ENCODE measurements around the gene GLT1D1. TPM values are rescaled to one million over a fixed set of nuclear protein-coding genes. Genes with fewer than 3 reads are reported as not detected.

The GLT1D1 gene
- total and polyA plus RNA-seq, 5 donors from 2014 or later: 0.07 to 0.08 TPM; not detected in 3

DNA sequence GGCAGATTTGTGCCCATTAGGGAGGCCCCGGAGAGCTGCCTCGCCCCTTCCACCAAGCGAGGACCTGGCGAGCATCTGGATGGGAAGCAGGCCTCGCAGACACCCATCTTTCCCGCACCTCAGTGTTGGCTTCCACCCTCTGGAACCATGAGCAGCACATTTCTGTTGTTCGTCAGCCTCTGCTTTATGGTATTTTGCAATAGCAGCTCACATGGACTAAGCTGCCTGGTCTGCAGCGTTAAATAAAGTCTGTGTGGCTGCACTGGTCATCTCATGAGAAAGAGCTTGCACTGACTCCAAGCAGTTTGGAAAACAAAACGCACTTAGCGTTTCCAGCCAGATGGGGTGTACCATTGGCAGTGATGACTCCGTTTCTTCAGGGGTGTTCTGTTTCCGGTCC is 75.8 kb downstream of the GLT1D1 start:
- peaks cover 0 to 5% (median 0%) of the 10 kb centered on the region in 7 donors for H3K9me3 Mint-ChIP-seq
- Histone ChIP-seq H3K27ac (ENCODE audit: insufficient read depth, low read length, poor library complexity, severe bottlenecking) (no peak overlapping the region), H3K4me1 (ENCODE audit: control insufficient read depth, insufficient read depth, low read length, poor library complexity, severe bottlenecking) (no peaks in the 10 kb centered on the region), H3K27me3 (ENCODE audit: control insufficient read depth, insufficient read depth, low read length) (no peaks in the 10 kb centered on the region), H3K36me3 (ENCODE audit: control insufficient read depth, insufficient read depth, low read length) (no peaks in the 10 kb centered on the region), H3K9me3 (ENCODE audit: control insufficient read depth in 2 of 2, low read length in 2 of 2) (no peaks in the 10 kb centered on the region), H3K4me3 (ENCODE audit: low read depth, low read length) (no peak overlapping the region)
- no peak overlapping the region for H3K27ac Mint-ChIP-seq
- no peak for ATAC-seq (ENCODE audit: low read depth in 2 of 2)
- H3K4me3 Mint-ChIP-seq: no peak overlapping the region
- H3K36me3 Mint-ChIP-seq: no peaks in the 10 kb centered on the region
- H3K4me1 Mint-ChIP-seq: no peaks in the 10 kb centered on the region
- H3K27me3 Mint-ChIP-seq: no peaks in the 10 kb centered on the region
- no peak for DNase-seq

DNA sequence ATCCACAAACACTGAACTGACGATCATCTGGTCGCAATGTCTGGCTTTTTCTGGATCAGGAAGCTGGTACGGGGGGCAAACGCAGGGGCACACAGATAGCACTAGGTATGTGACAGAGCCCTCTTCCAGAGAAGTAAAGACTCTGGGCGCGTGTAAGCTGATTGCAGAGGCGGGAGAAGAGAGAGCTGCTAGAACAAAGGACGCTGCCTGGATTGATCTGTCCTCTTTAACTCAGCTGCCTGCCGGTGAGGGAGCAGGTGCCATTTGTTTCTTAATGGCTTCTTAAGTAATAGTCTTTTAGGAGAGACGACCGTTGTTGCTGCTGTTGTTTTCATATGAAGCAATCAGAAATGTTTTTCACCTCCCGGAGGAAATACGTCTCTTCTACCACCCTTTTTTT is 77.3 kb downstream of the GLT1D1 start:
- H3K9me3 Mint-ChIP-seq: no peaks in the 10 kb centered on the region
- no peak overlapping the region for H3K4me3 Mint-ChIP-seq
- H3K27me3 Mint-ChIP-seq: no peaks in the 10 kb centered on the region
- H3K27me3 ChIP-seq (ENCODE audit: control insufficient read depth, insufficient read depth, low read length): no peaks in the 10 kb centered on the region
- H3K4me3 ChIP-seq (ENCODE audit: low read depth, low read length): no peak overlapping the region
- no peaks in the 10 kb centered on the region for H3K36me3 Mint-ChIP-seq
- H3K4me1 ChIP-seq (ENCODE audit: control insufficient read depth, insufficient read depth, low read length, poor library complexity, severe bottlenecking): no peaks in the 10 kb centered on the region
- H3K9me3 ChIP-seq (ENCODE audit: control insufficient read depth in 2 of 2, low read length in 2 of 2): no peaks in the 10 kb centered on the region
- ATAC-seq (ENCODE audit: low read depth in 2 of 2) (no peak), DNase-seq (no peak)
- H3K36me3 ChIP-seq (ENCODE audit: control insufficient read depth, insufficient read depth, low read length): no peaks in the 10 kb centered on the region
- no peak overlapping the region for H3K27ac Mint-ChIP-seq
- H3K4me1 Mint-ChIP-seq: no peaks in the 10 kb centered on the region
- no peak overlapping the region for H3K27ac ChIP-seq (ENCODE audit: insufficient read depth, low read length, poor library complexity, severe bottlenecking)

DNA sequence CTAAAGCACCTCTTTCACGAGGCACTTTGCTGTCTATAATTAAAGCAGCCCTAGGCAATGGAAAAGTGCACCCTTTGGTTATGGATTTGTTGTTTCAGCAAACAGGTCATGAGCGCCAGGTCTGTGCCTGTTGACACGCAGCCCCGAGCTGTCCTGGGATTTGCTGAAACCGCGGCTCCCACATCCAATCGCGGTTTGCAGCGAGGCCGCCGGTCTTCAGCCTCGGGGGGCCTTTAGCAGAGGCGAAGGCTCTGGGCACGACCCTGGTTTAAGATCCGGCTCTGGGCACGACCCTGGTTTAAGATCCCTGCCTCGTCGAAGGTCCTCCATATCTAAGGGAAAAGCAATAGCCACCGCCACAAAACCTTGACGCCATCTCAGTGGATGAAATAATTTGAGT is 79.2 kb downstream of the GLT1D1 start:
- Mint-ChIP-seq H3K36me3 (no peaks in the 10 kb centered on the region), H3K4me1 (no peaks in the 10 kb centered on the region), H3K4me3 (no peak overlapping the region), H3K9me3 (peaks cover 0 to 1% (median 0%) of the 10 kb centered on the region in 7 donors), H3K27ac (peak overlapping the region in 1 of 3 donors; percentile 31), H3K27me3 (no peaks in the 10 kb centered on the region)
- Histone ChIP-seq H3K27me3 (ENCODE audit: control insufficient read depth, insufficient read depth, low read length) (no peaks in the 10 kb centered on the region), H3K27ac (ENCODE audit: insufficient read depth, low read length, poor library complexity, severe bottlenecking) (no peak overlapping the region), H3K36me3 (ENCODE audit: control insufficient read depth, insufficient read depth, low read length) (no peaks in the 10 kb centered on the region), H3K4me1 (ENCODE audit: control insufficient read depth, insufficient read depth, low read length, poor library complexity, severe bottlenecking) (no peaks in the 10 kb centered on the region), H3K4me3 (ENCODE audit: low read depth, low read length) (no peak overlapping the region), H3K9me3 (ENCODE audit: control insufficient read depth in 2 of 2, low read length in 2 of 2) (no peaks in the 10 kb centered on the region)
- DNase-seq (no peak), ATAC-seq (ENCODE audit: low read depth in 2 of 2) (no peak)

GRCh38 chr12:128933039-128933438 is 79.8 kb downstream of the GLT1D1 start:
- Mint-ChIP-seq H3K4me1 (no peaks in the 10 kb centered on the region), H3K9me3 (peaks cover 0 to 1% (median 0%) of the 10 kb centered on the region in 7 donors), H3K36me3 (no peaks in the 10 kb centered on the region), H3K4me3 (no peak overlapping the region), H3K27ac (peak overlapping the region in 1 of 3 donors; percentile 31), H3K27me3 (no peaks in the 10 kb centered on the region)
- H3K9me3 ChIP-seq (ENCODE audit: control insufficient read depth in 2 of 2, low read length in 2 of 2): no peaks in the 10 kb centered on the region
- H3K4me1 ChIP-seq (ENCODE audit: control insufficient read depth, insufficient read depth, low read length, poor library complexity, severe bottlenecking): no peaks in the 10 kb centered on the region
- H3K36me3 ChIP-seq (ENCODE audit: control insufficient read depth, insufficient read depth, low read length): no peaks in the 10 kb centered on the region
- H3K4me3 ChIP-seq (ENCODE audit: low read depth, low read length): no peak overlapping the region
- H3K27ac ChIP-seq (ENCODE audit: insufficient read depth, low read length, poor library complexity, severe bottlenecking): no peak overlapping the region
- no peaks in the 10 kb centered on the region for H3K27me3 ChIP-seq (ENCODE audit: control insufficient read depth, insufficient read depth, low read length)
- DNase-seq (no peak), ATAC-seq (ENCODE audit: low read depth in 2 of 2) (no peak)

- DNase-seq (no peak), ATAC-seq (ENCODE audit: low read depth in 2 of 2) (no peak)
- Mint-ChIP-seq H3K4me1 (no peaks in the 10 kb centered on the region), H3K36me3 (no peaks in the 10 kb centered on the region), H3K27ac (peak overlapping the region in 1 of 3 donors; percentile 6), H3K9me3 (peaks cover 0 to 1% (median 0%) of the 10 kb centered on the region in 7 donors), H3K27me3 (no peaks in the 10 kb centered on the region), H3K4me3 (no peak overlapping the region)
- Histone ChIP-seq H3K4me3 (ENCODE audit: low read depth, low read length) (no peak overlapping the region), H3K4me1 (ENCODE audit: control insufficient read depth, insufficient read depth, low read length, poor library complexity, severe bottlenecking) (no peaks in the 10 kb centered on the region), H3K36me3 (ENCODE audit: control insufficient read depth, insufficient read depth, low read length) (no peaks in the 10 kb centered on the region), H3K9me3 (ENCODE audit: control insufficient read depth in 2 of 2, low read length in 2 of 2) (no peaks in the 10 kb centered on the region), H3K27me3 (ENCODE audit: control insufficient read depth, insufficient read depth, low read length) (no peaks in the 10 kb centered on the region), H3K27ac (ENCODE audit: insufficient read depth, low read length, poor library complexity, severe bottlenecking) (no peak overlapping the region)
These were observed 80.6 kb downstream of the GLT1D1 start for GRCh38 chr12:128933926-128934325.

DNA sequence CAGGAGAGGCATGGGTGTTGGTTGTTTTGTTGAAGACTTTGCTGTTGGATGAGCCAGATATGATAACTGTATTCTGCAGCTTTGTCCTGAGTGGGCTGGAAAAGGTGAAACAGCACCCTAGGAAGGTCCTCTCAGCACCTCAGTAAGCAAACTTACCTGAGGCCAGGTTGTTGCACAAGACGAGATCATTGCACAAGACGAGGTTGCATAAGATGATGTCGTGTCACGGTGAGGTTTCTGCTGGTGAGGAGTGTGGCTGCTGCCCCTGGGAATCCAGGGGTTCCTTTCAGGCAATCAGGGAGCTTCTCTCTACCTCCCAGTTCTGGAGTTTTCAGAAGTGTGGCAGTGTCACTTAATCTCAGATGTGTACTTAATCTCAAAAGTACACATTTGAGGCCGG is 85.6 kb downstream of the GLT1D1 start:
- H3K27me3 ChIP-seq (ENCODE audit: control insufficient read depth, insufficient read depth, low read length): no peaks in the 10 kb centered on the region
- Mint-ChIP-seq H3K27me3 (no peaks in the 10 kb centered on the region), H3K4me3 (no peak overlapping the region), H3K36me3 (no peaks in the 10 kb centered on the region), H3K9me3 (peaks cover 0 to 2% (median 0%) of the 10 kb centered on the region in 7 donors), H3K4me1 (no peaks in the 10 kb centered on the region), H3K27ac (no peak overlapping the region)
- DNase-seq (no peak), ATAC-seq (ENCODE audit: low read depth in 2 of 2) (no peak)
- no peaks in the 10 kb centered on the region for H3K9me3 ChIP-seq (ENCODE audit: control insufficient read depth in 2 of 2, low read length in 2 of 2)
- no peak overlapping the region for H3K4me3 ChIP-seq (ENCODE audit: low read depth, low read length)
- H3K4me1 ChIP-seq (ENCODE audit: control insufficient read depth, insufficient read depth, low read length, poor library complexity, severe bottlenecking): no peaks in the 10 kb centered on the region
- no peak overlapping the region for H3K27ac ChIP-seq (ENCODE audit: insufficient read depth, low read length, poor library complexity, severe bottlenecking)
- H3K36me3 ChIP-seq (ENCODE audit: control insufficient read depth, insufficient read depth, low read length): no peaks in the 10 kb centered on the region

DNA sequence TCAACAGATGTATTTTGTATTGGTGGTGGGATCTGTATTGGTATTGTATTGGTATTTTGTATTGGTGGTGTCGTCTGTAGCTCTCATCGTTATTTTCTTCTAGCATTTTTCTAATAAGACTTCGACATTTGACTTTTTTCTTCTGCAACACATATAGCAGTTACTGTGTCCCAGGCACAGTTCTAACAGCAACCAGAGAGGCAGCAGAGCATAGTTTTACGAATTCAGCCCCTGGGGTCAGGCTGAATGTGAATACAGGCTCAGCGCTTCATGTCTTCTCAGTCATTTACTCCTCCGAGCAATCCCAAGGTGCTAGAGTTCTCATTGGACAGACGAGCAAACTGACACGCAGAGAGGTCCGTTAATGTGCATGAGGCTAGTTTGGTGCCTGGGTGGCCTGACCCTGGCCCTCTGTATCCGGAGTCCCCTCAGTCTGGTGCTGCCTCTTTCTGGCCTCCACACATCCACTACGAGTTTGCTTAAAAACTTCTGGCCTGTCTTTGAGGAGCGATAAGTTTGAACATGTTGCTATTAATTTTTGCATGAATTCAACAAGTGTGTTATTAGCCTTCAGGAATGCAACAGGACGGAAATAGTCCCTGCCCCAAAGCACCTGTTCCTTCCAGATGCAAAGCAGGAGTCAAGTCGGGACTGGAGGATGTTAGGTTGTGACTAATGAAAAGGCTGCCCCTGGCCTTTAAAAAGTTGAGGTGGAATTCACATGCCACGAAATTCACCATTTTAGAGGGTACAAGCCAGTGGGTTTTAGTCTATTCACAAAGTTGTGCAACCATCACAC is 87.0 kb downstream of the GLT1D1 start:
- Mint-ChIP-seq H3K4me3 (no peak overlapping the region), H3K27ac (no peak overlapping the region), H3K4me1 (no peaks in the 10 kb centered on the region), H3K9me3 (peaks cover 0 to 2% (median 0%) of the 10 kb centered on the region in 7 donors), H3K36me3 (no peaks in the 10 kb centered on the region), H3K27me3 (no peaks in the 10 kb centered on the region)
- no peak for ATAC-seq (ENCODE audit: low read depth in 2 of 2)
- Histone ChIP-seq H3K27ac (ENCODE audit: insufficient read depth, low read length, poor library complexity, severe bottlenecking) (no peak overlapping the region), H3K27me3 (ENCODE audit: control insufficient read depth, insufficient read depth, low read length) (no peaks in the 10 kb centered on the region), H3K36me3 (ENCODE audit: control insufficient read depth, insufficient read depth, low read length) (no peaks in the 10 kb centered on the region), H3K9me3 (ENCODE audit: control insufficient read depth in 2 of 2, low read length in 2 of 2) (no peaks in the 10 kb centered on the region), H3K4me1 (ENCODE audit: control insufficient read depth, insufficient read depth, low read length, poor library complexity, severe bottlenecking) (no peaks in the 10 kb centered on the region), H3K4me3 (ENCODE audit: low read depth, low read length) (no peak overlapping the region)
- DNase-seq: no peak

- Mint-ChIP-seq H3K9me3 (peaks cover 0 to 2% (median 0%) of the 10 kb centered on the region in 7 donors), H3K27me3 (no peaks in the 10 kb centered on the region), H3K4me3 (no peak overlapping the region)
These were observed 87.7 kb downstream of the GLT1D1 start for GRCh38 chr12:128940974-128941373.

More at GRCh38 chr12:128940974-128941373, 87.7 kb downstream of the GLT1D1 start:
- Histone ChIP-seq H3K36me3 (ENCODE audit: control insufficient read depth, insufficient read depth, low read length) (no peaks in the 10 kb centered on the region), H3K4me1 (ENCODE audit: control insufficient read depth, insufficient read depth, low read length, poor library complexity, severe bottlenecking) (no peaks in the 10 kb centered on the region), H3K9me3 (ENCODE audit: control insufficient read depth in 2 of 2, low read length in 2 of 2) (no peaks in the 10 kb centered on the region), H3K4me3 (ENCODE audit: low read depth, low read length) (no peak overlapping the region), H3K27ac (ENCODE audit: insufficient read depth, low read length, poor library complexity, severe bottlenecking) (no peak overlapping the region), H3K27me3 (ENCODE audit: control insufficient read depth, insufficient read depth, low read length) (no peaks in the 10 kb centered on the region)
- H3K27ac Mint-ChIP-seq: no peak overlapping the region
- H3K4me1 Mint-ChIP-seq: no peaks in the 10 kb centered on the region
- H3K36me3 Mint-ChIP-seq: no peaks in the 10 kb centered on the region
- DNase-seq (no peak), ATAC-seq (ENCODE audit: low read depth in 2 of 2) (no peak)
